Loucy (cell line): Measurements from ENCODE around the gene ATP8A2.

Source experiments
- CTCF ChIP-seq: fragments of 200-600 bp; sonication (generic); conservative IDR thresholded peaks from 2 replicates; pipeline ENCODE4 v1.5.1; 2014; ENCODE audit warnings: mild to moderate bottlenecking, antibody characterized with exemption, low read length
- EZH2phosphoT487 ChIP-seq: fragments of 200-600 bp; IDR thresholded peaks from 2 replicates; pipeline ENCODE4 v1.6.1; 2018; ENCODE audit warnings: antibody characterized with exemption, mild to moderate bottlenecking, moderate library complexity, borderline replicate concordance

GRCh38 chr13:25807562-25807961 lies 435.8 kb downstream of the ATP8A2 start:
- TF ChIP-seq CTCF (no peak), EZH2phosphoT487 (no peak)
